DND-41 (cell line): Measurements from ENCODE around the gene SERTAD2.

Experiments
- ATAC-seq: fragments of 200-7000 bp; cut with Tn5 transposase; 3 replicates; pipeline ENCODE4 v1.9.1; 2021; ENCODE audit warnings: low read depth; ENCODE audit not compliant: insufficient read depth
- DNase-seq: peaks from one replicate; pipeline ENCODE4 v3.0.0-alpha.2; 2020
- H2AFZ ChIP-seq: 2 replicates; pipeline ENCODE4 v1.6.0; 2012; ENCODE audit warnings: low read depth, low read length
- H3K27ac ChIP-seq: 2 replicates; pipeline ENCODE4 v1.5.1; 2012; ENCODE audit warnings: low read length, inconsistent platforms
- H3K27me3 ChIP-seq: fragments of 200-600 bp; sonication (generic); 2 replicates; pipeline ENCODE4 v1.6.0; 2012; ENCODE audit warnings: low read length, mild to moderate bottlenecking, inconsistent platforms; ENCODE audit not compliant: insufficient read depth, poor library complexity
- H3K36me3 ChIP-seq: 2 replicates; pipeline ENCODE4 v1.5.1; 2012; ENCODE audit warnings: low read length, inconsistent platforms; ENCODE audit not compliant: insufficient read depth
- H3K4me1 ChIP-seq: 2 replicates; pipeline ENCODE4 v1.5.1; 2012; ENCODE audit warnings: mild to moderate bottlenecking, low read length; ENCODE audit not compliant: insufficient read depth
- H3K4me2 ChIP-seq: 2 replicates; pipeline ENCODE4 v1.6.0; 2012; ENCODE audit warnings: mild to moderate bottlenecking, moderate library complexity, low read length, inconsistent platforms; ENCODE audit not compliant: insufficient read depth
- H3K4me3 ChIP-seq, 2 experiments: fragments of 200-600 bp in 1 of 2; shearing (Covaris generic) in 1 of 2; 2 replicates each; pipeline ENCODE4 v1.5.1; 2012 to 2016; ENCODE audit warnings: inconsistent platforms in 2 of 2, low read length in 2 of 2, mild to moderate bottlenecking in 2 of 2, low read depth in 1 of 2, moderate library complexity in 1 of 2
- H3K79me2 ChIP-seq: 2 replicates; pipeline ENCODE4 v1.6.0; 2012; ENCODE audit warnings: low read length, inconsistent platforms; ENCODE audit not compliant: insufficient read depth
- H3K9ac ChIP-seq: 2 replicates; pipeline ENCODE4 v1.6.0; 2012; ENCODE audit warnings: low read depth, mild to moderate bottlenecking, inconsistent platforms, low read length, moderate library complexity
- H3K9me3 ChIP-seq: 2 replicates; pipeline ENCODE4 v1.5.1; 2012; ENCODE audit warnings: low read length, moderate library complexity, mild to moderate bottlenecking, inconsistent platforms; ENCODE audit not compliant: insufficient read depth, severe bottlenecking
- H4K20me1 ChIP-seq: 2 replicates; pipeline ENCODE4 v1.6.0; 2012; ENCODE audit warnings: low read length; ENCODE audit not compliant: insufficient read depth
- CTCF ChIP-seq: IDR thresholded peaks from 2 replicates; pipeline ENCODE4 v1.5.1; 2012; ENCODE audit warnings: borderline replicate concordance, low read length, moderate library complexity, mild to moderate bottlenecking; ENCODE audit not compliant: poor library complexity, severe bottlenecking; ENCODE audit errors: extremely low read depth
- EZH2 ChIP-seq: IDR thresholded peaks from 3 replicates; pipeline ENCODE4 v1.6.1; 2012; ENCODE audit warnings: borderline replicate concordance, low read depth, mild to moderate bottlenecking, moderate library complexity, low read length, inconsistent platforms; ENCODE audit not compliant: severe bottlenecking

Gene SERTAD2

GRCh38 chr2:64651590-64651989 lies 2.1 kb downstream of the SERTAD2 start:
- Histone ChIP-seq H3K9ac (no peak overlapping the region), H3K9me3 (no peaks in the 10 kb centered on the region), H3K27me3 (peaks cover 7% of the 10 kb centered on the region), H3K27ac (no peak overlapping the region), H4K20me1 (peaks cover 27% of the 10 kb centered on the region), H3K4me1 (peaks cover 47% of the 10 kb centered on the region), H3K79me2 (peaks cover 47% of the 10 kb centered on the region), H3K4me2 (peak overlapping the region; percentile 41), H3K36me3 (no peaks in the 10 kb centered on the region), H2AFZ (no peak overlapping the region), H3K4me3 (no peak overlapping the region)
- DNase-seq (no peak), ATAC-seq (no peak)
- TF ChIP-seq CTCF (no peak), EZH2 (no peak)

GRCh38 chr2:64650722-64651338 lies 2.9 kb downstream of the SERTAD2 start:
- no peak overlapping the region for H3K9ac ChIP-seq
- no peak overlapping the region for H3K4me3 ChIP-seq
- H3K9me3 ChIP-seq = no peaks in the 10 kb centered on the region
- peaks cover 7% of the 10 kb centered on the region for H3K27me3 ChIP-seq
- no peak overlapping the region for H3K4me2 ChIP-seq
- ATAC-seq (no peak), DNase-seq (no peak)
- peaks cover 27% of the 10 kb centered on the region for H4K20me1 ChIP-seq
- TF ChIP-seq CTCF (no peak), EZH2 (no peak)
- no peak overlapping the region for H2AFZ ChIP-seq
- peaks cover 47% of the 10 kb centered on the region for H3K4me1 ChIP-seq
- no peaks in the 10 kb centered on the region for H3K36me3 ChIP-seq
- no peak overlapping the region for H3K27ac ChIP-seq
- H3K79me2 ChIP-seq = peaks cover 53% of the 10 kb centered on the region

- DNase-seq (no peak), ATAC-seq (no peak)
- Histone ChIP-seq H3K79me2 (peaks cover 58% of the 10 kb centered on the region), H3K4me2 (no peak overlapping the region), H2AFZ (no peak overlapping the region), H3K4me1 (peaks cover 47% of the 10 kb centered on the region), H3K27ac (no peak overlapping the region), H3K36me3 (no peaks in the 10 kb centered on the region), H3K9ac (no peak overlapping the region), H4K20me1 (peaks cover 27% of the 10 kb centered on the region), H3K27me3 (peaks cover 7% of the 10 kb centered on the region), H3K9me3 (no peaks in the 10 kb centered on the region), H3K4me3 (no peak overlapping the region)
- TF ChIP-seq CTCF (no peak), EZH2 (no peak)
These were observed 3.4 kb downstream of the SERTAD2 start for GRCh38 chr2:64650296-64650695.
